ENCODE measurements around the gene SRC.

DNA sequence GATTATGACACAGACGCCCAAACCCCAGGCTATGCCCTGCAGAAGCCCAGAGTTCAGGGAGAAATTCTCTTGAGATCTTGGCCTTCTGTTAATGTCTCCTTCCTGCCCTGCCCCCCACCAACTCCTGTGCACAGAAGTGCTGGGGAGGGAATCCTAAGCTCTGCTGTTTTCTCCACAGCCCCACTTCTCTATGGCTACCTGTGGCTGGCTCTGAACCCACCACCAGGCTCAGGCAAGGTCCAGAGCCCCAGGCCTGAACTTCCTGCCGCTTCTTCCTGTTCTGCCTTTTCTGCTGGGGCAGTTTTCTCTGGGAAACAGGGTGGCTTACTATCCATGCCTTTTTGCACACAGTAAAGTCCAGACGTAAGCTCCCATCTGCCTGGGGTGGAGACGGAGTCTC lies 97.7 kb downstream of the SRC start:
- TF ChIP-seq CTCF (IDR thresholded peaks at IDR 0.05) = no peak
- no peak for TF ChIP-seq POLR2A (IDR thresholded peaks at IDR 0.05)

Measured in thyroid gland (tissue), 4 donors.